Inflammatory macrophage treated with lipopolysaccharide for 4 hours (primary cell): ENCODE results near the gene SHOX.
"Not testable (repeated sequence)": the region's sequence is repeated elsewhere in the genome, so short reads cannot be mapped to it uniquely, and the experiment has no call there.

Experiments used
- DNase-seq: peaks from one replicate; pipeline ENCODE4 v3.0.0-alpha.2; 2020

The SHOX gene

DNA sequence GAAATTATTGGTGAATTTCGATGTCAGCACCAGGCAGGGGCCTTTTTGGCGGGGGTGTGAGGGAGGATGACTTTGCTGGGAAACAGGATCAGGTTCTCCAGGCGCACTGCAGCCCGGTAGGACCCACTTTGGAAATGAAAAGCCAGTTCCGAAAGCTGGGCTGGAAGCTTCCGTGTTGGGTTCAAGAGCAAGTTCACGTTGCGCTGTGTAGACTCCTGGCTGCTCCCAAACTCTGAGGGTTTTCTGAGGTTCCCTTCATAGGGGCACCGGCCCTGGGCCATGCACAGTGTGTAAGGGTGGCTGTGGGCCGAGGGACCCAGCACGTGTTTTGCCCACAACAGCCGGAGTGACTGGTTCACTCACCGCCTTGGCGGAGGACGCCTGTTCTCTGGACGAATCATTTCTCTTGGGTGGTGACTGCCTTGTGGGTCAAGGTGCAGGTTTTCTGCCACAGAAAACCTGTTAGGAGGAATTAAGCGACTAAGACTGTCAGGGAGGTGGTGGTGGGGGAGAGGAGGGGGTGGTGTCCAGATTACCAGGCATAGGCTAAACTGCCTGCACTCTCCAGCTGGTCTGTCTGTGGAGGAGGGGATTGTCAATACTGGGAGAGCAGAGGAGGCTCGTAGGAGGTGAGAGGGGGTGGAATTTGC lies 8.0 kb downstream of the SHOX start:
- no peak for DNase-seq

DNA sequence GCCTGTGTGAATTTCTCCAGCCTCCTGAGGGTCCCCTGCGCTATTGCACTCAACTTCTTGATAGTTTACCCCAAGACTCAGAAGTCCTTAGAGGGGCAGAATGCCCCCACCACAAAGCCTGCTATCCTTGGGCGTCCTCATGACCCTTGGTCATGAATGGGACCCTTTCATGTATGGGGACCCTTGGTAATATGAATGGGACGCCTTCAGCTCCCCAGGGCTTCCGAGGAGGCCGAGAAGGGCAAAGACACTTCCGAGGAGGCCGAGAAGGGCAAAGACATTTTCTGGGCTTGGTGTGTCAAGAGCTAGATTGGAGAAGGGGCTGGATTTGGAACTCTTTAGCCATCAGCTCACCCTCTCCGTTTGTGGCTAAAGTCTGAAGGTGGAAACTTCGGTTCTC lies 8.6 kb downstream of the SHOX start:
- no peak for DNase-seq

DNA sequence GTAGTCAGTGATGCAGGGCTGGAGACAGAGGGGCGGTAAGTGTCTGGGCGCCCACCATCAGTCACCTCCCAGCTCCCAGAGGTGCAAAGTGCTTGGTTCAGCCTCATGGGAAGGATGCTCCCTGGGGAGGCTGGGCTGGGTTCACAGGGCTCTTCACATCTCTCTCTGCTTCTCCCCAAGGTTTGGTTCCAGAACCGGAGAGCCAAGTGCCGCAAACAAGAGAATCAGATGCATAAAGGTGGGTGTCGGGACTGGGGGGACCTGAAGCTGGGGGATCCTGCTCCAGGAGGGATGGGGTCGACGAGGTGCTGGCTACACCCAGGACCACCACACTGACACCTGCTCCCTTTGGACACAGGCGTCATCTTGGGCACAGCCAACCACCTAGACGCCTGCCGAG lies 10.1 kb downstream of the SHOX start:
- DNase-seq, result no peak

DNA sequence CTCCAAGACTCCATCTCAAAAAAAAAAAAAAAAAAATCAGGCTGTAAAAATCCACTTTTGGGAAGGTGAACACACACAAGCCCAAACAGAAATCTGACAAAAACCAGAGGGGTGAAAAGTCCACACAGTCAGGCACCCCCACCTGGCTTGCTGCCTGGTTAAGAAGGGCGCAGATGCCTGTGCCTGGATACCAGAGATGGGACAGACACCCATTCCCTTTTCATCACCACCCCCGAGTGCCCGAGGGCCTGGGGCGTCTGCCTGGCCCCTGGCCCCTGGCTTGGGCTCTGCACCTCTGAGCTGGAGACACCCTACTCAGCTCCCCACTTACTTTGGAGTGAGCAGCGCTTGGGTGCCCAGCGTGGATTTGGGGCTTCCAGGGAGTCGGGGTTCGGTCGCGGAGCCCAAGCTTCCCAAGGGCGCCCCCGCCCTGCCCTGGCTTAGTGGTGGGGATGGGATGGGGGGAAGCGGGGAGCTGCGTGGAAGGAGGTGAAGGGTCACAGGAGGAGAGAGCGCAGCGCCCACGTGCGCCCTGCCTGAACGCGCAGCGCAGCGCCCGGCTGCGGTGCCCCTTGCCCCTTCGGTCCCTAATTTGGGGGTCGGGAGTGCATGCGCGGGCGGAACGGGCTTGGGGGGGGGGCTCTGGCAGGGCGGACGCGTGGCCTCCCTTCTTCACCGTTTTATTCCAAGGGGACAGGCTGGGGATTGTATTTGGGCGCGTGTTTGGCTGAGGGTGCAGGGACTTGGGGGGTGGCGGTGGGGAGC lies 11.3 kb downstream of the SHOX start:
- no peak for DNase-seq

DNA sequence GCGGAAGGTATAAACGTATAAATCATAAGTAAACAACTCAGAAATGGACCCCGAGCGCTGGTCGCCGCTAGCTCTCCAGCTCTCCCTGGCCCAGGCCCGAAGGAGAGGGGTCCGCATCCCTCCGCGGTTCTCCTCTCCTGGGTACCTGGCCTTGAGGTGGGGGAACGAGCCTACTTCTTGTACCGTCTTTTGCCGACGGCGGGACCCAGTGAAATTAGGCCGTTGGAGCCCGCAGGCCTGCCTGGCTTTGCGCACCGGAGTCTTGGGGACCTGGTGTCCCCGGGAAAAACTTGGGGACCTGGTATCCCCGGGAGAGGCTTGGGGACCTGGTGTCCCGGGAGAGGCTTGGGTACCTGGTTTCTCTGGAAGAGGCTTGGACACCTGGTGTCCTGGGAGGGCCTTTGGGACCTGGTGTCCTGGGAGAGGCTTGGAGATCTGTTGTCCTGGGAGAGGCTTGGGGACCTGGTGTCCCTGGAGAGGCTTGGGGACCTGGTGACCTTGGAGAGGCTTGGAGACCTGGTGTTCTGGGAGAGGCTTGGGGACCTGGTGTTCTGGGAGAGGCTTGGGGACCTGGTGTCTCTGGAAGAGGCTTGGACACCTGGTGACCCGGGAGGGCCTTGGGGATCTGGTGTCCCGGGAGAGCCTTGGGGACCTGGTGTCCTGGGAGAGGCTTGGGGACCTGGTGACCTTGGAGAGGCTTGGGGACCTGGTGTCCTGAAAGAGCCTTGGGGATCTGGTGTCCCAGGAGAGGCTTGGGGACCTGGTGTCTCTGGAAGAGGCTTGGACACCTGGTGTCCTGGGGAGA lies 12.0 kb downstream of the SHOX start:
- no peak for DNase-seq

DNA sequence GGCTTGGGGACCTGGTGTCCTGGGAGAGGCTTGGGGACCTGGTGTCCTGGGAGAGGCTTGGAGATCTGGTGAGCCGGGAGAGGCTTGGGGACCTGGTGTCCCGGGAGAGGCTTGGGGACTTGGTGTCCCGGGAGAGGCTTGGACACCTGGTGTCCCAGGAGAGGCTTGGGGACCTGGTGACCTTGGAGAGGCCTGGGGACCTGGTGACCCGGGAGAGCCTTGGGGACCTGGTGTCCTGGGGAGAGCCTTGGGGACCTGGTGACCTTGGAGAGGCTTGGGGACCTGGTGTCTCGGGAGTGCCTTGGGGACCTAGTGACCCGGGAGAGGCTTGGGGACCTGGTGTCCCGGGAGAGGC lies 12.6 kb downstream of the SHOX start:
- no peak for DNase-seq

DNA sequence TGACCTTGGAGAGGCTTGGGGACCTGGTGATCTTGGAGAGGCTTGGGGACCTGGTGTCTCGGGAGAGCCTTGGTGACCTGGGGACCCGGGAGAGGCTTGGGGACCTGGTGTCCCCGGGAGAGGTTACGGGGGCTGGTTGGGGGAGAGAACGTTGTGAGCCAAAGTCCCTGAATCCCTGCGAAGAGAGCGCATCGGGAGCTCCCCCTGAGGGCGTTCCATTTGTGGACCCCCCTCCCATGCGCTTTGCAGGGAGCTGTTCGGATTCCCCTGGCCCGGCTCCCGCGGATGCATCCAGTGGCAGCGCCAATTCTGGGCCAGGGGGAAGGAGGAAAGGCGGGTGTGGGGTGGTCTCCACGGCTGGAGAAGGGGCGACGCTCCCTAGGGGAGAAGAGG lies 13.3 kb downstream of the SHOX start:
- no peak for DNase-seq

DNA sequence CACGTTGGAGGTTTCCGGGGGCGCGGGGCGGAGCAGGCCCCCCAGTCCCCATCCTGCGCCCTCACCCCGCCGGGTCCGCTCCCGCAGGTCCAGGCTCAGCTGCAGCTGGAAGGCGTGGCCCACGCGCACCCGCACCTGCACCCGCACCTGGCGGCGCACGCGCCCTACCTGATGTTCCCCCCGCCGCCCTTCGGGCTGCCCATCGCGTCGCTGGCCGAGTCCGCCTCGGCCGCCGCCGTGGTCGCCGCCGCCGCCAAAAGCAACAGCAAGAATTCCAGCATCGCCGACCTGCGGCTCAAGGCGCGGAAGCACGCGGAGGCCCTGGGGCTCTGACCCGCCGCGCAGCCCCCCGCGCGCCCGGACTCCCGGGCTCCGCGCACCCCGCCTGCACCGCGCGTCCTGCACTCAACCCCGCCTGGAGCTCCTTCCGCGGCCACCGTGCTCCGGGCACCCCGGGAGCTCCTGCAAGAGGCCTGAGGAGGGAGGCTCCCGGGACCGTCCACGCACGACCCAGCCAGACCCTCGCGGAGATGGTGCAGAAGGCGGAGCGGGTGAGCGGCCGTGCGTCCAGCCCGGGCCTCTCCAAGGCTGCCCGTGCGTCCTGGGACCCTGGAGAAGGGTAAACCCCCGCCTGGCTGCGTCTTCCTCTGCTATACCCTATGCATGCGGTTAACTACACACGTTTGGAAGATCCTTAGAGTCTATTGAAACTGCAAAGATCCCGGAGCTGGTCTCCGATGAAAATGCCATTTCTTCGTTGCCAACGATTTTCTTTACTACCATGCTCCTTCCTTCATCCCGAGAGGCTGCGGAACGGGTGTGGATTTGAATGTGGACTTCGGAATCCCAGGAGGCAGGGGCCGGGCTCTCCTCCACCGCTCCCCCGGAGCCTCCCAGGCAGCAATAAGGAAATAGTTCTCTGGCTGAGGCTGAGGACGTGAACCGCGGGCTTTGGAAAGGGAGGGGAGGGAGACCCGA lies 14.0 kb downstream of the SHOX start:
- DNase-seq, result no peak

DNA sequence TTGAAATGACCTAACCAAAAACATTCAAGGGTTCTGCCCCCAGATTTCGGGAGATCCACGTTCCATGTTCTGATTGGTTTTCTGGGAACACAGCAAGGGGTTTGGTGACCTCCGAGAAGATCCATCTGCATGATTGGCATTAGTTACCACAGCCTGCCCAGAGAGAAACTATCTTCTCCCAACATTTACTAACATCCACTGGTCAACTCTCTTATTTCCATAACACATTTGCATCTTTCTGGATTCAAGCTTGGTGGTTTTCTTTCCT lies 15.6 kb downstream of the SHOX start:
- no peak for DNase-seq

DNA sequence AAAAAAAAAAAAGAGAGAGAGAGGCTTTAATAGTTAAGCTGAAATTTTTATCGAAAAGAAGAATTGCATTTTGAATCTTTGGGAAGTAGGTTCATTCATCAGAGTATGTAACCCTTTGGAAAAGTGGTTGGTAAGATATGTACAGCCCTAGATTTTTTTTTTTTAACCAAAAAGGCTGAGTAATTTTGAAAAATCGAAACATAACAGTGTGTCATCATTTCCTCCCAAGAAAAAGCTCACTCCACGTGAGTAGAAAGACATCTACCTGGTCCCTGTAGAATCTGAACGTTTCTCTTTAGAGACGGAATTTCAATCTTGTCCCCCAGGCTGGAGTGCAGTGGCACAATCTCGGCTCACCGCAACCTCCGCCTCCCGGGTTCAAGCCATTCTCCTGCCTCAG lies 16.2 kb downstream of the SHOX start:
- DNase-seq, result no peak

DNA sequence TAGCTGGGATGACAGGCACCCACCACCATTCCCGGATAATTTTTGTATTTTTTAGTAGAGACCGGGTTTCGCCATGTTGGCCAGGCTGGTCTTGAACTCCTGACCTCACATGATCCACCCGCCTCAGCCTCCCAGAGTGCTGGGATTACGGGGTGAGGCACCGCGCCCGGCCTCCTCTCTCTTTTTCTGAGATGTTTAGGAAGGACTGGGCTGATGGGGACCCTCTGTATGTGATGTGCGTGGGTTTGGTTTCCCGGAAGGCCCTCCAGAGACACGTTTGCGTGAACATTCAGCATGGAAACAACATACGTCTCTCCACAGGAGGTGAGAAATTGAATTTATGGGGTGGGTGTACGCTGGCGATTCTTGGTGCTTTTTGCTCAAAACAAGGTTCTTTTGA lies 18.6 kb downstream of the SHOX start:
- DNase-seq, result no peak

DNA sequence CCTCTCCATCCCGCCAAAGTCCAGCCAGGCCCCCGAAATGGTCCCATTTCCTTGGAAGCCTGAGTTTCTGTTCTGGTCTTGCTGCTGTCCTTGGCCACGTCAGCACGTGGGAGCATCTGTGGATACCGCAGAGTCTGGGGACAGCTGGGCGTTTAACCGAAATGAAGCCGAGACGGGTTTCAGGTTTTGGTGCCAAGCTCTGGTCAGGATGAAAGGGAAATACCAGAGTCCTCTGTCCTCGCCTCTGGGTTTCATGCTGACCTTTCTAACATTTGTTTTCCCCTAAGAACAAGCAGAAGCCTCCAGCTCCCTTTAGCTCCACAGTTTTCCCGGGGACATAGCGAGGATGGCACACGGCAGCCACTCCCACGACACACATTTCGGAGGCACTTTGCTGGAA lies 19.7 kb downstream of the SHOX start:
- no peak for DNase-seq

DNA sequence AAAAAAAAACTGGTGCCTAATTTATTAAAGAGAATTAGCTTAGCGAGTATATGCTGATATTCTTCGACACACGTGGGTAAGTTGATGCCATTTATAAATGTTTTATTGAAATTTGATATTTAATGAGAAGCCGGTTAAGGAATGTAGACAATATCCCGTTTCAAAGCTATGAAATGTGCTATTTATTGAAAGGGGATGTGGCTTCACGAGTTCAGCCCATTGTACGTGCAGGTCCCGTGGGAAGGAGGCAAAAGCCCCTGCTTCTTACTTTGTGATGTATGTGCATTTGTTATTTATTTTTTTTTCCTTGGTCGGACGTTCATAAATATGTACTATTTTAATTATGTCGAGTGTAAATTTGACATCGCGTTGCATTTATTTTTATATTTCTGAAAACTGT lies 20.2 kb downstream of the SHOX start:
- no peak for DNase-seq

DNA sequence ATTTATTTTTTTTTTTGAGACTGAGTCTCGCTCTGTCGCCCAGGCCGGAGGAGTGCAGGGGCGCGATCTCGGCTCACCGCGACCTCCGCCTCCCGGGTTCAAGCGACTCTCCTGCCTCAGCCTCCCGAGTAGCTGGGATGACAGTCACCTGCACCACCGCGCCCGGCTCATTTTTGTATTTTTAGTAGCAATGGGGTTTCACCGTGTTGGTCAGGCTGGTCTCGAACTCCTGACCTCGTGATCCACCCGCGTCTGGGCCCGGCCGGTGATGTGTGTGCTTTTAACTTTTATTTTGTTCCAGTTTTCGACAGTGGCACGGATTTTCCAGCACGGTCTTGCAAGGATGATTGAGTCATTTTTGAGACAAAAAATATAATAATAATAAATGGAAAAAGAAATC lies 21.3 kb downstream of the SHOX start:
- not testable (repeated sequence) for DNase-seq

DNA sequence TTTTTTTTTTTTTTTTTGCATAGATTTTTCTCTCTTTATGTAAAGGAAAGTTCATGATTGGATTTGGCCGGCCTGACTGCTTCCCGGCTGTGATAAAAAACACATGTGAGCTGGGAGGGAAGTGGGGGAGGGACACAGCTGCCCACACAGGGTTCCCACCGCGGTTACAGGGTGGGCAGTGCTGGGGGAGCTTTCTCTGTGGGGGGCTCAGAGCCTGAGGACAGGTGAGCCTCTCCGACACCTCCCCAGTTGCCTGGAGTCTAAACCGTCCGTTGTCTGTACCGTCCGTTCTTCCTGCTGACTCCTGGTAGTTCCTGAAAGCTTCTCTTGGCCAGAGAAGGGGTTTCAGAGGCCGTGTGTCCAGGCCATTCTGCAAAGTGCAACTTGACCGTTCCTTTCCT lies 21.8 kb downstream of the SHOX start:
- no peak for DNase-seq

DNA sequence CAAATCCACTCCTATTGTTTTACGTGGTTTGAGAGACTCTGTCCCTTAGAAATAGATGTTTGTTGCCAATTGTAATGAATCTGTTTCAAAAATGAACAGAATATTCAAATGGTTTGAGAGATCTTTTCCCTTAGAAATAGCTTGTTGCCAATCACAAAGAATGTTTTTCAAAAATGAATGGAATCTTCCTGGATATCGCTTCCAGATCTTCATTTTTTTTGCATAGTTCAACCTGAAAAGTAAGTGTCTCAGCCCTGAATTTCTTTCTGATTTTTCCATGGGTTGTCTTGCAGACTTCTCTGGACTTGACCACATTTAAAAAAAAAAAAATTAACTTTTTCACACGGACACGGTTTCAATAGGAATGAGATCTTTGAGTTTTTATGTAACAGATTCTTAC lies 22.7 kb downstream of the SHOX start:
- no peak for DNase-seq

DNA sequence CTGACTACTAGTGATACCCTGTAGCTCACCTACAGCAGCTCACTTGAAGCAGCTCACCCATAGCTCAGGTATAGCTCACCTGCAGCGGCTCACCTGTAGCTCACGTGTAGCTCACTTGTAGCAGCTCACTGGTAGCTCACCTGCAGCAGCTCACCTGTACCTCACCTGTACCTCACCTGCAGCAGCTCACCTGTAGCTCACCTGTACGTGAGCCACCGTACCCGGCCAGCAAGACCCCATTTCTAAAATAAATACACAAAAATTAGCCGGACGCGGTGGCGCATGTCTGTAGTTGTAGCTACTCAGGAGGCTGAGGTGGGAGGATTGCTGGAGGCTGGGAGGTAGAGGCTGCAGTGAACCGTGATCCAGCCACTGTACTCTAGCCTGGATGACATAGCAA lies 30.6 kb downstream of the SHOX start:
- no peak for DNase-seq

DNA sequence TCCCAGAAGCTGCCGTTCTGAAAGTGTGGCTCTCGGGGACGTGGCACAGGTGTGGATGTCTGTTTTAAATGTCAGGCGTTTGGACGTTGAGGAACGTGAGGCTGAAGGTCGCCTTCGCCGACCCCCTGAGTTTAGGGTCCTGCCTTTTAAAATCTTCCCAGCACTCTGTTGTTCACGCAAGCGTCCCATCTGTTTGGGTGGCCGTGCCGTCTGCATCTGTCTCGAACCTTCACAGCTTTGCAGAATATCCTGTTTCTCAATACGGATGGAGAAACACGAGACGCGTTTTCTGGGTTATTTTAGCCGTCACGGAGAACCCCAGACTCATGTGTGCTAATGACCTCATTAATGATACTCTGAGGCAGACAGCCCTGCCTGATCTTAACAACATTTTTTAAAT lies 31.5 kb downstream of the SHOX start:
- no peak for DNase-seq

DNA sequence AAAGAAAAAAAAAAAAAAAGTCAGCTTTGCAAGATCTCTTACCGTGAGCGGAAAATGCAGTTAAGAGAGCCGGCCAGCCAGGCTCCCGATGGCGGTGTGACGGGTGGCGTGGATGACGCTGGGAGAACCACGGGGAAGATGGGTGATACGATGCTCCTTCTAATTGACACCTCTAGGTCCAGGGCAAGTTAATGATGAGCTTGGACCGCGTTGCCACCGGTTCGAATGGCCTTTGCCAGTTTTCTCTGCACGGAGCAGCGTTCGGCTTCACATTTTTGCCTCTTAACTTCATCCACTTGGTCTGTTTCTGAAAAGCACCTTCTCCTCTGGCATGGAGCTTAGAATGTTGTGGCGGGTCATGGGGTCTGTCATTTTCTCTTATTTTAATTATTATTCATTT lies 33.2 kb downstream of the SHOX start:
- DNase-seq, result no peak

DNA sequence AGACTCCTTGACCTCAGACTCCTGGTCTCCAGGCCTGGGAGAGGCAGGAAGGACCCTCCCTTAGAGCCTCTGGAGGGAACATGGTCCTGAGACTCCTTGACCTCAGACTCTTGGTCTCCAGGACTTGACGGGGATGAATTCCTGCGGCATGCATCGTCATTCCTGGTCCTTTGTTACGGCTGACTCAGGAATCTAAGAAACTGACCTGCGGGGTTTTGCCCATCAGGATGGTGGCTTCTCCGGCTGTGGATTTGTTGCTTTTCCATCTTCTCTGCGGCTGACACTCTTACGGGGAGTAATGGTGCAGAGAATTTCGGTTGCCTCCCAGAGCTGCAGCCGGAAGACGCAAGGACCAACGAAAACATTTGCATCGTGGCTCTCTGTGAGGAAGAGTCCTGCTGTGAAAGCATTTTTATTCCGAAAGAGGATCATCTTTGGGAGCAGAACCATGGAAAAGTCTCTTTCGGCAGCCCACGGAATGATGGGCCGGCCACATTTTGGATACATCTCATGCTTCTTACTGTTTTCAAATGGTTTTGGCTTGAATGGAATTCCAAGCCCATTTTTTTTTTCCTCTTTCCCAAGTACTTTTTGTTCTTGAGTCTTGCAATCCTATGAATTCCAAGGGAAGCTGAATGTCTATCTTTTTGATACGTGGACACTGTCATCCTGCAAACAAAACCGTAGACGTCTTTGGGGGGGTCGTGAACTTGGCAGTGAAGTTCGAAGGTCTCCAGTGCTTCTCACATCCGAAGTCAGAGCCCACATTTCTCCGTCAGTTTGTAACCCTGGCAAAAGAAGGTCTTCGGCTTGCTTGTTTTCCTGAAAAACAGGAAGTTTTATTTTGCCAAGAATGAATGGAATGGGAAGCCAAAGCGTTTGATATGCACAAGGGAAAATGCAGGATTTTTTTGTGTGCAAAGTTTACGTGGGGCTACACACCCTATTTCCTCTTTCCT lies 36.5 kb downstream of the SHOX start:
- no peak for DNase-seq

DNA sequence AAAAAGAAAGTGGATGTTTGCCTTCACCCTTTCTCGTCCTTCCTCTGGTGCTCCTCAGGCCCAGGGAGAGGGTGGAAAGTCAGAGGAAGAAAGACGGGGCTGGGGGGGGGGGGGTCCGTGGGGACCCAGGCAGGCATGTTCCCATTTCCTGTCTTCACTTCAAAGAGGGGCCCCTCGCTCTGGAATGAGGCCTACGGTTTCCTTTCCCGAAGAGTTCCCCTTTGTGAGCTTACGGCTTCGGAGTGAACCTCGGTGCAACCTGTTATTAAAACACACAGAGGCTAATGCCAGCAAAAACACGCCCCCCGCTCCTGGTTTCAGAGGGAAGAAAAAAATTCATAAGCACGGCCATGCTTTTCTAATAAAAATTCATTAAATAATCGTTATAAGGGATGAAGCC lies 40.1 kb downstream of the SHOX start:
- DNase-seq, result no peak

DNA sequence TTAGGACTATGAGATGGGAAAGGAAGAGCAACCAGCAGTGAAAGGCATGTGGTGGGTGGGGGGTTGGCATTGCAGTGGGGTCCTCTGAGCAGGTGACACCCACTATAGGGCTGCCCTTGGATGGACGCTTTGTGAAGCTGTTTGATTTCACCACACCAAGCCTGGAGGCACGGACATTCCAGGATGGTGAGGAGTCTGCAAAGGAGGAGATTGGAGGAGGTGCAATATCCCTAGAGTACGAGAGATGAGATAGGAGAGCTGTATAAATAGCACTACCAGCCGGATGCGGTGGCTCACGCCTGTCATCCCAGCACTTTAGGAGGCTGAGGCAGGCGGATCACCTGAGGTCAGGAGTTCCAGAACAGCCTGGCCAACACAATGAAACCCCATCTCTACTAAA lies 42.3 kb downstream of the SHOX start:
- no peak for DNase-seq
